PC-3 (cell line): ENCODE results near the gene KRTAP4-9. TPM values are rescaled to one million over a fixed set of nuclear protein-coding genes. Genes with fewer than 3 reads are reported as not detected.
"Not testable (repeated sequence)": the region's sequence is repeated elsewhere in the genome, so short reads cannot be mapped to it uniquely, and the experiment has no call there.

Experiments
- ATAC-seq: fragments of 200-7000 bp; cut with Tn5 transposase; 2 replicates; pipeline ENCODE4 v1.9.1; 2020; ENCODE audit warnings: mild to moderate bottlenecking, moderate library complexity
- BruUV-seq: library from RNA; stranded (reverse); fragments of 400-500 nt; replicated peaks from 2 replicates; lab custom pipeline; 2021; lab: Mats Ljungman, UMichigan
- CTCF ChIA-PET: fragments of 300-600 bp; sonication (Branson Sonifier 250); formaldehyde crosslinking; loops from one replicate; lab custom pipeline; 2022; ENCODE audit warnings: antibody characterized with exemption; lab: Charles Lee
- POLR2A ChIA-PET: fragments of 300-600 bp; sonication (Branson Sonifier 250); formaldehyde crosslinking; loops from one replicate; lab custom pipeline; 2022; ENCODE audit warnings: antibody characterized with exemption; ENCODE audit not compliant: unreplicated experiment; lab: Charles Lee
- DNase-seq: peaks from one replicate; pipeline ENCODE4 v3.0.0-alpha.2; 2015
- H2AFZ ChIP-seq: fragments of 300-600 bp; sonication (generic); 2 replicates; pipeline ENCODE4 v1.6.0; 2016; ENCODE audit warnings: antibody characterized with exemption, low read length
- H3F3A ChIP-seq: fragments of 300-600 bp; sonication (generic); one replicate; pipeline ENCODE4 v1.6.0; 2017; ENCODE audit warnings: antibody characterized with exemption, low read length, control low read depth, mild to moderate bottlenecking; ENCODE audit not compliant: unreplicated experiment
- H3K27ac ChIP-seq: fragments of 300-600 bp; sonication (generic); 2 replicates; pipeline ENCODE4 v1.5.1; 2016; ENCODE audit warnings: mild to moderate bottlenecking, low read length
- H3K27me3 ChIP-seq: fragments of 300-600 bp; sonication (generic); 2 replicates; pipeline ENCODE4 v1.6.1; 2016; ENCODE audit warnings: low read length, mixed read lengths
- H3K36me3 ChIP-seq: fragments of 300-600 bp; sonication (generic); 2 replicates; pipeline ENCODE4 v1.6.1; 2016; ENCODE audit warnings: low read depth, mixed run types, low read length, mixed read lengths
- H3K4me1 ChIP-seq: fragments of 300-600 bp; sonication (generic); 2 replicates; pipeline ENCODE4 v1.5.1; 2016; ENCODE audit warnings: low read length; ENCODE audit not compliant: insufficient read depth
- H3K4me2 ChIP-seq: fragments of 300-600 bp; sonication (generic); 2 replicates; pipeline ENCODE4 v1.6.0; 2016; ENCODE audit warnings: low read length
- H3K4me3 ChIP-seq: fragments of 300-600 bp; sonication (generic); 2 replicates; pipeline ENCODE4 v1.5.1; 2016; ENCODE audit warnings: mild to moderate bottlenecking, low read length, mixed read lengths
- H3K79me2 ChIP-seq: fragments of 300-600 bp; sonication (generic); 2 replicates; pipeline ENCODE4 v1.6.1; 2017; ENCODE audit warnings: low read length, mixed read lengths
- H3K9ac ChIP-seq: fragments of 300-600 bp; sonication (generic); 2 replicates; pipeline ENCODE4 v1.6.0; 2016; ENCODE audit warnings: mild to moderate bottlenecking, low read length
- H3K9me2 ChIP-seq: fragments of 300-600 bp; sonication (generic); replicated peaks from 2 replicates; pipeline ENCODE4 v1.6.1; 2016; ENCODE audit warnings: mixed run types, low read length, mixed read lengths
- H3K9me3 ChIP-seq: fragments of 300-600 bp; sonication (generic); 2 replicates; pipeline ENCODE4 v1.6.1; 2016; ENCODE audit warnings: low read length, mixed read lengths
- H4K20me1 ChIP-seq: fragments of 300-600 bp; sonication (generic); 2 replicates; pipeline ENCODE4 v1.6.1; 2016; ENCODE audit warnings: low read length, mixed read lengths
- CTCF ChIP-seq: fragments of 300-600 bp; sonication (generic); conservative IDR thresholded peaks from 2 replicates; pipeline ENCODE4 v1.5.1; 2017; ENCODE audit warnings: antibody characterized with exemption, low read depth, mild to moderate bottlenecking, low read length
- EZH2 ChIP-seq: fragments of 300-600 bp; sonication (generic); IDR thresholded peaks from one replicate; pipeline ENCODE4 v1.6.1; 2017; ENCODE audit warnings: antibody characterized with exemption, mild to moderate bottlenecking, low read length; ENCODE audit not compliant: unreplicated experiment
- EZH2phosphoT487 ChIP-seq: fragments of 300-600 bp; sonication (generic); IDR thresholded peaks from 2 replicates; pipeline ENCODE4 v1.6.1; 2018; ENCODE audit warnings: mild to moderate bottlenecking, antibody characterized with exemption, low read length, borderline replicate concordance
- intact Hi-C: fragments of 100-400 bp; cut with micrococcal nuclease; formaldehyde crosslinking; loops from 2 replicates; pipeline ENCODE4 v1.9.0; 2023
- total RNA-seq: library from RNA; depleted of rRNA; stranded (reverse); fragments of >200 nt; gene quantifications from 2 replicates; pipeline ENCODE4 v1.2.3, GENCODE V29; 2014

KRTAP4-9 gene
- total RNA-seq, 1 experiment from 2014 or later: not detected

GRCh38 chr17:41073676-41074075 is 31.5 kb upstream of the KRTAP4-9 start:
- intact Hi-C loops: no loop called here
- no peaks in the 10 kb centered on the region for H3K4me1 ChIP-seq
- H3K79me2 ChIP-seq: no peaks in the 10 kb centered on the region
- no peaks in the 10 kb centered on the region for H3K9me2 ChIP-seq
- H3K4me3 ChIP-seq: no peak overlapping the region
- no peaks in the 10 kb centered on the region for H3K27me3 ChIP-seq
- no peaks in the 10 kb centered on the region for H4K20me1 ChIP-seq
- DNase-seq: no peak
- ChIA-PET CTCF (no interaction called here), POLR2A (no interaction called here)
- no peaks in the 10 kb centered on the region for H3K9me3 ChIP-seq
- no TSS peak for BruUV-seq
- no peak overlapping the region for H3K4me2 ChIP-seq
- H2AFZ ChIP-seq: no peak overlapping the region
- TF ChIP-seq EZH2phosphoT487 (no peak), EZH2 (no peak), CTCF (no peak)
- no peaks in the 10 kb centered on the region for H3F3A ChIP-seq
- H3K27ac ChIP-seq: no peak overlapping the region
- no peak overlapping the region for H3K9ac ChIP-seq
- H3K36me3 ChIP-seq: no peaks in the 10 kb centered on the region
- ATAC-seq: no peak

- Histone ChIP-seq H2AFZ (no peak overlapping the region), H3K79me2 (no peaks in the 10 kb centered on the region), H3K9me2 (no peaks in the 10 kb centered on the region), H3F3A (no peaks in the 10 kb centered on the region), H3K4me3 (no peak overlapping the region), H3K4me2 (no peak overlapping the region), H3K4me1 (no peaks in the 10 kb centered on the region), H4K20me1 (no peaks in the 10 kb centered on the region), H3K36me3 (no peaks in the 10 kb centered on the region), H3K27me3 (no peaks in the 10 kb centered on the region), H3K27ac (no peak overlapping the region), H3K9ac (no peak overlapping the region), H3K9me3 (no peaks in the 10 kb centered on the region)
- TF ChIP-seq EZH2 (no peak), EZH2phosphoT487 (no peak), CTCF (no peak)
- ATAC-seq (no peak), DNase-seq (no peak)
- POLR2A ChIA-PET: no interaction called here
- BruUV-seq: no TSS peak
- CTCF ChIA-PET: interaction anchor here (0.6 kb wide), 1 partner anchor 601 kb away, joined by 3 read pairs; no protein-coding TSS in a partner anchor
- intact Hi-C loops: no loop called here
These were observed 28.4 kb upstream of the KRTAP4-9 start for GRCh38 chr17:41076788-41077187.

GRCh38 chr17:41082626-41083025 is 22.6 kb upstream of the KRTAP4-9 start:
- H3K4me1 ChIP-seq: peaks cover 14% of the 10 kb centered on the region
- H4K20me1 ChIP-seq: no peaks in the 10 kb centered on the region
- no peaks in the 10 kb centered on the region for H3K9me2 ChIP-seq
- H3K4me2 ChIP-seq: peak overlapping the region; percentile 49
- H3F3A ChIP-seq: peaks cover 4% of the 10 kb centered on the region
- BruUV-seq: no TSS peak
- intact Hi-C loops: no loop called here
- H3K9me3 ChIP-seq: no peaks in the 10 kb centered on the region
- no peaks in the 10 kb centered on the region for H3K36me3 ChIP-seq
- no peak overlapping the region for H3K9ac ChIP-seq
- no peak overlapping the region for H3K4me3 ChIP-seq
- no peak for TF ChIP-seq EZH2
- TF ChIP-seq CTCF: no peak
- TF ChIP-seq EZH2phosphoT487: no peak
- ChIA-PET POLR2A (no interaction called here), CTCF (no interaction called here)
- H3K79me2 ChIP-seq: no peaks in the 10 kb centered on the region
- peak; percentile 59 for ATAC-seq
- DNase-seq: peak; percentile 91
- peak overlapping the region; percentile 81 for H3K27ac ChIP-seq
- no peak overlapping the region for H2AFZ ChIP-seq
- no peaks in the 10 kb centered on the region for H3K27me3 ChIP-seq

GRCh38 chr17:41083427-41083826 is 21.8 kb upstream of the KRTAP4-9 start:
- H3K36me3 ChIP-seq, H3K9ac ChIP-seq, H3K27me3 ChIP-seq, POLR2A ChIA-PET, H2AFZ ChIP-seq, H4K20me1 ChIP-seq, H3F3A ChIP-seq, BruUV-seq, H3K79me2 ChIP-seq, H3K4me3 ChIP-seq, CTCF ChIA-PET, H3K9me3 ChIP-seq, H3K9me2 ChIP-seq, intact Hi-C loops, H3K4me2 ChIP-seq: not testable (repeated sequence)
- H3K4me1 ChIP-seq: peaks cover 14% of the 10 kb centered on the region
- DNase-seq (peak; percentile 52), ATAC-seq (peak; percentile 90)
- peak overlapping the region; percentile 40 for H3K27ac ChIP-seq
